Hippocampal formation (tissue), 2 donors: ENCODE measurements around the gene ABLIM2.
A peak's percentile ranks its signal among the peaks of the same experiment; 100 is the strongest.

Experiments used
- DNase-seq, 2 donors: peaks; one replicate each; lab custom pipeline; 2025; lab: John Stamatoyannopoulos, UW

Gene ABLIM2

GRCh38 chr4:8192748-8193738 is 34.4 kb upstream of the ABLIM2 start:
- peak in 1 of 2 donors; percentile 16 for DNase-seq

GRCh38 chr4:8191136-8191747 is 32.6 kb upstream of the ABLIM2 start:
- peak in 1 of 2 donors; percentile 41 for DNase-seq

GRCh38 chr4:8189551-8190466 is 31.2 kb upstream of the ABLIM2 start:
- no peak for DNase-seq

GRCh38 chr4:8188743-8189550 is 30.3 kb upstream of the ABLIM2 start:
- DNase-seq: peak in 1 of 2 donors; percentile 25

- DNase-seq: no peak
Observed at GRCh38 chr4:8188085-8188484, 29.5 kb upstream of the ABLIM2 start.

GRCh38 chr4:8185930-8186329 is 27.3 kb upstream of the ABLIM2 start:
- DNase-seq: no peak

- DNase-seq: no peak
Observed at GRCh38 chr4:8185295-8185694, 26.7 kb upstream of the ABLIM2 start.

GRCh38 chr4:8184061-8184460 is 25.4 kb upstream of the ABLIM2 start:
- DNase-seq: no peak

GRCh38 chr4:8182858-8183725 is 24.5 kb upstream of the ABLIM2 start:
- no peak for DNase-seq

- DNase-seq: no peak
Observed at GRCh38 chr4:8182294-8182693, 23.7 kb upstream of the ABLIM2 start.

GRCh38 chr4:8181844-8182243 is 23.2 kb upstream of the ABLIM2 start:
- DNase-seq: no peak

- DNase-seq: no peak
Observed at GRCh38 chr4:8181119-8181518, 22.5 kb upstream of the ABLIM2 start.

- no peak for DNase-seq
Observed at GRCh38 chr4:8180310-8181093, 21.9 kb upstream of the ABLIM2 start.

GRCh38 chr4:8179771-8180170 is 21.2 kb upstream of the ABLIM2 start:
- DNase-seq: no peak

GRCh38 chr4:8179074-8179473 is 20.5 kb upstream of the ABLIM2 start:
- DNase-seq: no peak

- no peak for DNase-seq
Observed at GRCh38 chr4:8177956-8178355, 19.3 kb upstream of the ABLIM2 start.

GRCh38 chr4:8177552-8177951 is 18.9 kb upstream of the ABLIM2 start:
- DNase-seq: no peak

- DNase-seq: peak in 1 of 2 donors; percentile 15
Observed at GRCh38 chr4:8176547-8177399, 18.2 kb upstream of the ABLIM2 start.
